Immature natural killer cell (primary cell): ENCODE measurements around the gene DNAJC17. TPM values are rescaled to one million over a fixed set of nuclear protein-coding genes. Genes with fewer than 3 reads are reported as not detected.

Source experiments
- DNase-seq, 3 donors: peaks; one replicate each; pipeline ENCODE4 v3.0.0; 2022; ENCODE audit warnings: mixed read lengths in 1 of 3
- H3K27ac Mint-ChIP-seq, 6 donors: one replicate each; pipeline ENCODE4 v1.8.0; 2020; ENCODE audit warnings: mixed read lengths in 6 of 6, mild to moderate bottlenecking in 5 of 6, inconsistent platforms in 4 of 6, moderate library complexity in 3 of 6
- H3K27me3 Mint-ChIP-seq, 3 donors: one replicate each; pipeline ENCODE4 v1.8.0; 2020 to 2021; ENCODE audit warnings: low read depth in 3 of 3, mild to moderate bottlenecking in 3 of 3, mixed read lengths in 3 of 3, moderate library complexity in 3 of 3, inconsistent platforms in 1 of 3
- H3K36me3 Mint-ChIP-seq, 3 donors: one replicate each; pipeline ENCODE4 v1.8.0; 2020; ENCODE audit warnings: mixed read lengths in 3 of 3, inconsistent platforms in 2 of 3, mild to moderate bottlenecking in 2 of 3
- H3K4me1 Mint-ChIP-seq, 2 donors: one replicate each; pipeline ENCODE4 v1.8.0; 2020; ENCODE audit warnings: inconsistent platforms in 2 of 2, mild to moderate bottlenecking in 2 of 2, mixed read lengths in 2 of 2, moderate library complexity in 1 of 2
- H3K4me3 Mint-ChIP-seq, 5 donors: one replicate each; pipeline ENCODE4 v1.8.0; 2020; ENCODE audit warnings: mild to moderate bottlenecking in 5 of 5, mixed read lengths in 5 of 5, inconsistent platforms in 3 of 5, moderate library complexity in 3 of 5
- H3K9me3 Mint-ChIP-seq, 6 donors: one replicate each; pipeline ENCODE4 v1.8.0; 2020; ENCODE audit warnings: mild to moderate bottlenecking in 6 of 6, mixed read lengths in 6 of 6, inconsistent platforms in 4 of 6, moderate library complexity in 3 of 6
- polyA plus RNA-seq, 3 donors: library from polyadenylated mRNA; unstranded; fragments of 300-500 nt; fragmentation: Illumina TruSeq; gene quantifications; one replicate each; pipeline ENCODE4 v1.2.3, GENCODE V29; 2021

DNAJC17 gene
- polyA plus RNA-seq, 3 donors from 2014 or later, result 25.6 to 62.8 (median 34.7) TPM

DNA sequence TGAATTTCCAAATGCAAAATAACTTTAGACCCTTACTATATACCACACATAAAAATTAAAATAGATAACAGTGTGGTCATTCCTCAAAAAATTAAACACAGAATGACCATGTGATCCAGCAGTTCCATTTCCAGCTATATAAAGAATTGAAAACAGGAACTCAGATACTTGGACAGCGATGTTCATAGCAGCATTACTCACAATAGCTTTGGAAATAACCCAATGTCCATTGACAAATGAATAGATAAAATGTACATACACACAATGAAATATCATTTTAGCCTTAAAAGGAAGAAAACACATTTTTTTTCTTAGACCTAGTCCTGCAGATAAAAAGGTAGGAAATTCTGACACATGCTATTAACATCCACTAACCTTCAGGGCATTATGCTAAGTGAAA lies 85.6 kb downstream of the DNAJC17 start:
- no peak overlapping the region for H3K4me3 Mint-ChIP-seq
- H3K4me1 Mint-ChIP-seq, result no peaks in the 10 kb centered on the region
- no peaks in the 10 kb centered on the region for H3K9me3 Mint-ChIP-seq
- DNase-seq, result no peak
- H3K27me3 Mint-ChIP-seq, result peaks cover 0 to 1% (median 0%) of the 10 kb centered on the region in 3 donors
- H3K27ac Mint-ChIP-seq, result no peak overlapping the region
- H3K36me3 Mint-ChIP-seq, result peaks cover 0 to 3% (median 0%) of the 10 kb centered on the region in 3 donors

DNA sequence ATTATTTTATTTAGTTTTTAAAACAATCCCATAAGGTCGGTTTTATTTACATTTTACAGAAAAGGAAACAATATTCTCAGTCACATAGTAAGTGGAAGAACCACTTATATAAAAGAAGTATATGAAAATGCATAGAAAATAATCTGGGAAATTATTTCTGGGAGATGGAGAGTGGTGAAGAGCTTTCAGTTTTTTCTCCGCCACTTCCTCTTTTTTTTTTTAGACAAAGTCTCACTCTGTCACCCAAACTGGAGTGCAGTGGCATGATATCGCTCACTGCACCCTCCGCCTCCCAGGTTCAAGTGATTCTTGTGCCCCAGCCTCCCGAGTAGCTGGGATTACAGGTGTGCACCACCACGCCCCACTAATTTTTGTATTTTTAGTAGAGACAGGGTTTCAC lies 91.1 kb downstream of the DNAJC17 start:
- H3K4me3 Mint-ChIP-seq, result no peak overlapping the region
- H3K27ac Mint-ChIP-seq, result no peak overlapping the region
- H3K4me1 Mint-ChIP-seq, result no peaks in the 10 kb centered on the region
- H3K9me3 Mint-ChIP-seq, result no peaks in the 10 kb centered on the region
- peaks cover 0 to 3% (median 0%) of the 10 kb centered on the region in 3 donors for H3K36me3 Mint-ChIP-seq
- DNase-seq, result no peak
- H3K27me3 Mint-ChIP-seq, result no peaks in the 10 kb centered on the region

Other genes with a start within 250 kb of the DNAJC17 start
- gene CCDC32, start 242.4 kb downstream of the DNAJC17 start, polyA plus RNA-seq, result 10 to 100 TPM; 31.3 to 65.7 (median 45.7) TPM
- 10 to 100 TPM; 18.9 to 21.2 (median 19.1) TPM for gene RPUSD2, start 238.2 kb downstream of the DNAJC17 start, polyA plus RNA-seq
- under 1 TPM in 2 of 3 donors, not detected in 1; 0.20 to 0.38 TPM for gene KNL1, start 213.2 kb downstream of the DNAJC17 start, polyA plus RNA-seq
- 1 to 10 TPM; 2.6 to 7.5 (median 4.7) TPM for gene RAD51, start 112.3 kb downstream of the DNAJC17 start, polyA plus RNA-seq
- gene RMDN3, start 52.2 kb downstream of the DNAJC17 start, polyA plus RNA-seq, result 100 to 1,000 TPM in 2 of 3 donors, 10 to 100 TPM in 1; 44.6 to 118 (median 110) TPM
- 100 to 1,000 TPM; 183 to 303 (median 230) TPM for gene GCHFR, start 43.4 kb downstream of the DNAJC17 start, polyA plus RNA-seq
- under 1 TPM in 2 of 3 donors, not detected in 1; 0.08 to 0.12 TPM for gene C15orf62, start 37.5 kb downstream of the DNAJC17 start, polyA plus RNA-seq
- 10 to 100 TPM; 12.8 to 22.0 (median 20.9) TPM for gene ZFYVE19, start 384 bp downstream of the DNAJC17 start, polyA plus RNA-seq
- gene PPP1R14D, start 21.2 kb upstream of the DNAJC17 start, polyA plus RNA-seq, result not detected
- gene SPINT1, start 36.6 kb upstream of the DNAJC17 start, polyA plus RNA-seq, result 1 to 10 TPM in 2 of 3 donors, under 1 TPM in 1; 0.48 to 3.9 (median 1.8) TPM
- not detected for gene RHOV, start 66.8 kb upstream of the DNAJC17 start, polyA plus RNA-seq
- 10 to 100 TPM; 20.8 to 36.8 (median 35.3) TPM for gene VPS18, start 87.0 kb upstream of the DNAJC17 start, polyA plus RNA-seq
- gene DLL4, start 121.9 kb upstream of the DNAJC17 start, polyA plus RNA-seq, result not detected
- gene CHAC1, start 146.0 kb upstream of the DNAJC17 start, polyA plus RNA-seq, result under 1 TPM in 1 of 3 donors, not detected in 2; 0.77 TPM